CD14-positive monocyte (primary cell): Measurements from ENCODE around the gene PRKN. TPM values are rescaled to one million over a fixed set of nuclear protein-coding genes. Genes with fewer than 3 reads are reported as not detected.

Experiments
- DNase-seq, 3 donors: peaks; one replicate each; pipeline ENCODE4 v3.0.0-alpha.2; 2011 to 2022
- H2AFZ ChIP-seq: 2 replicates; pipeline ENCODE4 v1.6.0; 2012; ENCODE audit warnings: mild to moderate bottlenecking, low read depth, low read length, inconsistent platforms; ENCODE audit not compliant: insufficient read depth, poor library complexity, severe bottlenecking
- H3K27ac ChIP-seq, 2 donors: 1 replicate in 1 of 2; 2 replicates in 1 of 2; pipeline ENCODE4 v1.5.1; 2012 to 2013; ENCODE audit warnings: low read length in 2 of 2, control low read depth in 1 of 2, inconsistent platforms in 1 of 2, low read depth in 1 of 2, mild to moderate bottlenecking in 1 of 2
- H3K27me3 ChIP-seq, 2 donors: one replicate each; pipeline versions ENCODE4 v1.6.0 to v1.6.1; 2011 to 2013; ENCODE audit warnings: low read length in 2 of 2; ENCODE audit not compliant: control insufficient read depth in 2 of 2, insufficient read depth in 2 of 2
- H3K36me3 ChIP-seq, 2 donors: replicated peaks in 1 of 2; 1 replicate in 1 of 2; 2 replicates in 1 of 2; pipeline versions ENCODE4 v1.5.1 to v1.6.1; 2012 to 2013; ENCODE audit warnings: low read length in 2 of 2, control low read depth in 1 of 2, inconsistent platforms in 1 of 2, mild to moderate bottlenecking in 1 of 2; ENCODE audit not compliant: insufficient read depth in 2 of 2, control insufficient read depth in 1 of 2
- H3K4me1 ChIP-seq, 2 donors: 1 replicate in 1 of 2; 2 replicates in 1 of 2; pipeline versions ENCODE4 v1.5.1 to v1.6.1; 2012 to 2013; ENCODE audit warnings: low read length in 2 of 2, control low read depth in 1 of 2, inconsistent platforms in 1 of 2, mild to moderate bottlenecking in 1 of 2, moderate library complexity in 1 of 2; ENCODE audit not compliant: insufficient read depth in 2 of 2, control insufficient read depth in 1 of 2
- H3K4me2 ChIP-seq: replicated peaks from 2 replicates; pipeline ENCODE3; 2012; ENCODE audit warnings: low read length, moderate library complexity, mild to moderate bottlenecking; ENCODE audit not compliant: poor library complexity, severe bottlenecking; ENCODE audit errors: extremely low read depth
- H3K4me3 ChIP-seq, 3 experiments: fragments of 200-600 bp in 1 of 3; sonication (generic) in 1 of 3; replicated peaks in 1 of 3; 1 replicate in 2 of 3; 2 replicates in 1 of 3; pipeline ENCODE4 v1.5.1; 2011 to 2013; ENCODE audit warnings: low read length in 3 of 3, mild to moderate bottlenecking in 3 of 3, control low read depth in 2 of 3, low read depth in 2 of 3, inconsistent platforms in 1 of 3, moderate library complexity in 1 of 3
- H3K79me2 ChIP-seq: 2 replicates; pipeline ENCODE4 v1.6.0; 2012; ENCODE audit warnings: mild to moderate bottlenecking, control low read depth, inconsistent platforms, low read length, moderate library complexity; ENCODE audit not compliant: insufficient read depth
- H3K9ac ChIP-seq: 2 replicates; pipeline ENCODE4 v1.6.0; 2017; ENCODE audit warnings: low read length, mild to moderate bottlenecking; ENCODE audit not compliant: insufficient read depth, poor library complexity, severe bottlenecking
- H3K9me3 ChIP-seq, 2 donors: replicated peaks in 1 of 2; 1 replicate in 1 of 2; 2 replicates in 1 of 2; pipeline versions ENCODE4 v1.5.1 to v1.6.1; 2012 to 2013; ENCODE audit warnings: low read length in 2 of 2, control low read depth in 1 of 2; ENCODE audit not compliant: control insufficient read depth in 1 of 2, insufficient read depth in 1 of 2
- H4K20me1 ChIP-seq: 2 replicates; pipeline ENCODE4 v1.6.0; 2012; ENCODE audit warnings: mild to moderate bottlenecking, low read length, control low read depth, moderate library complexity; ENCODE audit not compliant: insufficient read depth
- H3K27ac Mint-ChIP-seq, 7 donors: one replicate each; pipeline ENCODE4 v1.8.0; 2020; ENCODE audit warnings: mild to moderate bottlenecking in 7 of 7, mixed read lengths in 7 of 7, moderate library complexity in 6 of 7, inconsistent platforms in 2 of 7
- H3K27me3 Mint-ChIP-seq, 3 donors: one replicate each; pipeline ENCODE4 v1.8.0; 2021 to 2022; ENCODE audit warnings: low read depth in 3 of 3, mild to moderate bottlenecking in 3 of 3, mixed read lengths in 3 of 3, moderate library complexity in 3 of 3, inconsistent platforms in 1 of 3
- H3K36me3 Mint-ChIP-seq, 2 donors: one replicate each; pipeline ENCODE4 v1.8.0; 2020; ENCODE audit warnings: mixed read lengths in 2 of 2, inconsistent platforms in 1 of 2, mild to moderate bottlenecking in 1 of 2
- H3K4me1 Mint-ChIP-seq: one replicate; pipeline ENCODE4 v1.8.0; 2020; ENCODE audit warnings: mild to moderate bottlenecking, mixed read lengths
- H3K4me3 Mint-ChIP-seq, 2 donors: one replicate each; pipeline ENCODE4 v1.8.0; 2020; ENCODE audit warnings: mild to moderate bottlenecking in 2 of 2, mixed read lengths in 2 of 2, moderate library complexity in 1 of 2
- H3K9me3 Mint-ChIP-seq, 7 donors: one replicate each; pipeline ENCODE4 v1.8.0; 2020 to 2022; ENCODE audit warnings: mixed read lengths in 7 of 7, mild to moderate bottlenecking in 6 of 7, moderate library complexity in 6 of 7, inconsistent platforms in 2 of 7
- CTCF ChIP-seq: fragments of 200-600 bp; IDR thresholded peaks from one replicate; pipeline ENCODE4 v1.8.0; 2022; ENCODE audit warnings: antibody characterized with exemption, mild to moderate bottlenecking
- WGBS: methylation state at CpG from one replicate; pipeline ENCODE4 v1.1.5; 2013; ENCODE audit warnings: missing lambda C conversion rate; ENCODE audit not compliant: insufficient coverage; 5-methylcytosine and 5-hydroxymethylcytosine counted together
- intact Hi-C, 2 donors: fragments of 100-400 bp; cut with micrococcal nuclease; formaldehyde crosslinking; loops; one replicate each; pipeline versions ENCODE4 v1.15.0 to v1.15.1; 2023
- polyA plus RNA-seq, 3 donors: library from polyadenylated mRNA; depleted of rRNA in 1 of 3; unstranded in 2 of 3; stranded (reverse) in 1 of 3; fragments of 300-500 nt in 2 of 3; fragments of >200 nt in 1 of 3; fragmentation: Illumina TruSeq in 2 of 3; gene quantifications; 1 replicate in 2 of 3; 2 replicates in 1 of 3; pipeline ENCODE4 v1.2.3, GENCODE V29; 2012 to 2021

Gene PRKN
- polyA plus RNA-seq, 3 donors, result 0.19 to 0.21 TPM; not detected in 1

GRCh38 chr6:161880056-161880455 lies 847.5 kb downstream of the PRKN start:
- no peaks in the 10 kb centered on the region for H3K36me3 Mint-ChIP-seq
- no peaks in the 10 kb centered on the region for H3K27me3 ChIP-seq
- H3K27me3 Mint-ChIP-seq, result no peaks in the 10 kb centered on the region
- no peak overlapping the region for H3K27ac Mint-ChIP-seq
- no peak overlapping the region for H3K9ac ChIP-seq
- H3K79me2 ChIP-seq, result no peaks in the 10 kb centered on the region
- H4K20me1 ChIP-seq, result no peaks in the 10 kb centered on the region
- H3K4me1 ChIP-seq, result no peaks in the 10 kb centered on the region
- no peak overlapping the region for H3K27ac ChIP-seq
- no peak overlapping the region for H3K4me3 ChIP-seq
- H3K9me3 Mint-ChIP-seq, result peaks cover 2 to 24% (median 13%) of the 10 kb centered on the region in 7 donors
- H3K4me3 Mint-ChIP-seq, result no peak overlapping the region
- WGBS, result no CpG with 5 or more reads among the region's 2 CpGs
- H3K36me3 ChIP-seq, result no peaks in the 10 kb centered on the region
- DNase-seq, result no peak
- H3K9me3 ChIP-seq, result peaks cover 0 to 35% of the 10 kb centered on the region in 2 donors
- no peak overlapping the region for H3K4me2 ChIP-seq
- no peak overlapping the region for H2AFZ ChIP-seq
- intact Hi-C loops, result no loop called here
- no peaks in the 10 kb centered on the region for H3K4me1 Mint-ChIP-seq
- no peak for TF ChIP-seq CTCF

GRCh38 chr6:161876231-161876630 lies 851.3 kb downstream of the PRKN start:
- intact Hi-C loops, result no loop called here

More at GRCh38 chr6:161876231-161876630, 851.3 kb downstream of the PRKN start:
- no peaks in the 10 kb centered on the region for H3K27me3 ChIP-seq
- no peak for DNase-seq
- H3K4me3 ChIP-seq, result no peak overlapping the region
- H3K4me3 Mint-ChIP-seq, result no peak overlapping the region
- H3K9me3 ChIP-seq, result peaks cover 3 to 38% of the 10 kb centered on the region in 2 donors
- H3K36me3 Mint-ChIP-seq, result no peaks in the 10 kb centered on the region
- H3K27ac Mint-ChIP-seq, result no peak overlapping the region
- no peaks in the 10 kb centered on the region for H3K36me3 ChIP-seq
- H2AFZ ChIP-seq, result no peak overlapping the region
- H3K4me2 ChIP-seq, result no peak overlapping the region
- H3K4me1 ChIP-seq, result no peaks in the 10 kb centered on the region
- no peak overlapping the region for H3K27ac ChIP-seq
- H3K4me1 Mint-ChIP-seq, result no peaks in the 10 kb centered on the region
- WGBS, result 87% methylated on average over 4 of the region's 8 CpGs
- no peak overlapping the region for H3K9ac ChIP-seq
- H3K27me3 Mint-ChIP-seq, result no peaks in the 10 kb centered on the region
- H4K20me1 ChIP-seq, result no peaks in the 10 kb centered on the region
- TF ChIP-seq CTCF, result no peak
- peaks cover 2 to 25% (median 14%) of the 10 kb centered on the region in 7 donors for H3K9me3 Mint-ChIP-seq
- H3K79me2 ChIP-seq, result no peaks in the 10 kb centered on the region
